ENCODE data around the gene CACNA1C.

CACNA1C gene

GRCh38 chr12:2616763-2617162 lies 564.0 kb downstream of the CACNA1C start:
- no peak for DNase-seq (ENCODE audit: low spot score)

- no peak for DNase-seq (ENCODE audit: low spot score)
These were observed 564.6 kb downstream of the CACNA1C start for GRCh38 chr12:2617365-2617764.

- DNase-seq (ENCODE audit: low spot score) = no peak
These were observed 565.7 kb downstream of the CACNA1C start for GRCh38 chr12:2618291-2618995.

- no peak for DNase-seq (ENCODE audit: low spot score)
These were observed 566.3 kb downstream of the CACNA1C start for GRCh38 chr12:2619136-2619535.

GRCh38 chr12:2622460-2622859 lies 569.7 kb downstream of the CACNA1C start:
- no peak for DNase-seq (ENCODE audit: low spot score)

- no peak for DNase-seq (ENCODE audit: low spot score)
These were observed 570.7 kb downstream of the CACNA1C start for GRCh38 chr12:2623472-2623871.

- DNase-seq (ENCODE audit: low spot score) = no peak
These were observed 571.9 kb downstream of the CACNA1C start for GRCh38 chr12:2624543-2625288.

- no peak for DNase-seq (ENCODE audit: low spot score)
These were observed 572.5 kb downstream of the CACNA1C start for GRCh38 chr12:2625289-2625612.

GRCh38 chr12:2627076-2627834 lies 574.5 kb downstream of the CACNA1C start:
- no peak for DNase-seq (ENCODE audit: low spot score)

- no peak for DNase-seq (ENCODE audit: low spot score)
These were observed 575.0 kb downstream of the CACNA1C start for GRCh38 chr12:2627835-2628191.

GRCh38 chr12:2628401-2628800 lies 575.6 kb downstream of the CACNA1C start:
- no peak for DNase-seq (ENCODE audit: low spot score)

GRCh38 chr12:2629051-2629450 lies 576.3 kb downstream of the CACNA1C start:
- DNase-seq (ENCODE audit: low spot score) = no peak

GRCh38 chr12:2631653-2632350 lies 579.0 kb downstream of the CACNA1C start:
- no peak for DNase-seq (ENCODE audit: low spot score)

GRCh38 chr12:2633176-2633824 lies 580.5 kb downstream of the CACNA1C start:
- DNase-seq (ENCODE audit: low spot score) = no peak

GRCh38 chr12:2633825-2634200 lies 581.0 kb downstream of the CACNA1C start:
- DNase-seq (ENCODE audit: low spot score) = no peak

- no peak for DNase-seq (ENCODE audit: low spot score)
These were observed 581.7 kb downstream of the CACNA1C start for GRCh38 chr12:2634471-2634870.

GRCh38 chr12:2636741-2637340 lies 584.1 kb downstream of the CACNA1C start:
- no peak for DNase-seq (ENCODE audit: low spot score)

GRCh38 chr12:2637371-2637770 lies 584.6 kb downstream of the CACNA1C start:
- no peak for DNase-seq (ENCODE audit: low spot score)

- no peak for DNase-seq (ENCODE audit: low spot score)
These were observed 585.7 kb downstream of the CACNA1C start for GRCh38 chr12:2638273-2639019.

GRCh38 chr12:2639020-2639298 lies 586.2 kb downstream of the CACNA1C start:
- no peak for DNase-seq (ENCODE audit: low spot score)

GRCh38 chr12:2640281-2640680 lies 587.5 kb downstream of the CACNA1C start:
- DNase-seq (ENCODE audit: low spot score) = no peak

Measured in SK-N-DZ (cell line).